Adrenal gland (tissue), 12 donors: ENCODE data around the gene ZDHHC19. TPM values are rescaled to one million over a fixed set of nuclear protein-coding genes. Genes with fewer than 3 reads are reported as not detected.
"Not testable (repeated sequence)": the region's sequence is repeated elsewhere in the genome, so short reads cannot be mapped to it uniquely, and the experiment has no call there.

ENCODE experiments used
- DNase-seq, 7 donors: peaks; one replicate each; pipeline ENCODE4 v3.0.0-alpha.2; 2019 to 2020
- H3K27ac ChIP-seq, 5 donors: fragments of 200-600 bp; sonication (generic) in 4 of 5; 1 replicate in 3 of 5; 2 replicates in 2 of 5; pipeline versions ENCODE4 v1.5.1 to v1.8.0; 2016 to 2020; ENCODE audit warnings: mild to moderate bottlenecking in 1 of 5
- H3K27me3 ChIP-seq: fragments of 200-600 bp; 2 replicates; pipeline ENCODE4 v1.8.0; 2021
- H3K36me3 ChIP-seq, 2 donors: fragments of 200-600 bp; replicated peaks in 1 of 2; 1 replicate in 1 of 2; 2 replicates in 1 of 2; pipeline versions ENCODE4 v1.5.1 to v1.8.0; 2018 to 2022
- H3K4me1 ChIP-seq, 2 donors: fragments of 200-600 bp; replicated peaks in 1 of 2; 1 replicate in 1 of 2; 2 replicates in 1 of 2; pipeline versions ENCODE4 v1.5.1 to v1.8.0; 2018 to 2021
- H3K4me3 ChIP-seq, 4 donors: fragments of 200-600 bp; sonication (generic) in 3 of 4; one replicate each; pipeline ENCODE4 v1.5.1; 2016 to 2018
- H3K9me3 ChIP-seq, 3 donors: fragments of 200-600 bp; sonication (generic) in 1 of 3; replicated peaks in 1 of 3; 1 replicate in 2 of 3; 2 replicates in 1 of 3; pipeline versions ENCODE4 v1.5.1 to v1.8.0; 2016 to 2021
- POLR2A ChIP-seq, 2 donors: fragments of 450-650 bp; IDR thresholded peaks; one replicate each; pipeline ENCODE4 v1.6.1; 2017; ENCODE audit warnings: antibody characterized with exemption in 2 of 2, mild to moderate bottlenecking in 2 of 2, moderate library complexity in 1 of 2
- WGBS, 4 donors: extraction: QIAGEN DNeasy Blood & Tissue Kit in 2 of 4; methylation state at CpG; one replicate each; pipeline versions ENCODE4 v1.1.5 to v1.1.7; 2013 to 2017; 5-methylcytosine and 5-hydroxymethylcytosine counted together
- intact Hi-C, 2 donors: fragments of 100-400 bp; cut with DNase I; formaldehyde crosslinking; loops; one replicate each; pipeline versions ENCODE4 v1.14.1 to v1.15.0; 2022 to 2023
- polyA plus RNA-seq, 3 donors: library from polyadenylated mRNA; stranded (reverse); fragments of 200-250 nt in 2 of 3; fragments of 350-450 nt in 1 of 3; fragmentation: Illumina TruSeq in 1 of 3; extraction: RNeasy Lipid Tissue Mini Kit (QIAGEN cat#74804) in 1 of 3; gene quantifications; one replicate each; pipeline ENCODE4 v1.2.3, GENCODE V29; 2013 to 2014
- total RNA-seq, 9 donors: library from RNA; depleted of rRNA in 4 of 9; stranded (reverse); fragments of >200 nt in 4 of 9; fragments of 120-200 nt in 1 of 9; fragmentation: NEBNext Ultra II Directional in 1 of 9; extraction: Animal tissue kit (Norgen Biotek cat#: 25700) in 1 of 9; gene quantifications; one replicate each; pipeline versions ENCODE4 v1.1.0 to v1.2.4, GENCODE V29; 2013 to 2023
- TF ChIP-seq, protein P1 (sequence below), 6 experiments: fragments of 450-650 bp in 4 of 6; fragments of 200-600 bp in 2 of 6; sonication (generic) in 1 of 6; IDR thresholded peaks; 1 replicate in 5 of 6; 2 replicates in 1 of 6; pipeline versions ENCODE4 v1.5.1 to v1.8.0; 2016 to 2021; ENCODE audit warnings: antibody characterized with exemption in 6 of 6, mild to moderate bottlenecking in 2 of 6, moderate library complexity in 1 of 6
- donor health status: healthy with polysubstance abuse.
- donor health status: Bipolar disorder and iron deficiency.
- donor health status: DM: yes; HTN: yes; CAD: no.
- donor health status: DM: no; HTN: no; CAD: no.
- donor health status: DM: no; HTN: no; CAD: no.
- donor health status: DM: yes; HTN: yes; CAD: no.

The ZDHHC19 gene
- total and polyA plus RNA-seq, 12 donors = 3.0 to 59.2 (median 7.4) TPM; not detected in 1

DNA sequence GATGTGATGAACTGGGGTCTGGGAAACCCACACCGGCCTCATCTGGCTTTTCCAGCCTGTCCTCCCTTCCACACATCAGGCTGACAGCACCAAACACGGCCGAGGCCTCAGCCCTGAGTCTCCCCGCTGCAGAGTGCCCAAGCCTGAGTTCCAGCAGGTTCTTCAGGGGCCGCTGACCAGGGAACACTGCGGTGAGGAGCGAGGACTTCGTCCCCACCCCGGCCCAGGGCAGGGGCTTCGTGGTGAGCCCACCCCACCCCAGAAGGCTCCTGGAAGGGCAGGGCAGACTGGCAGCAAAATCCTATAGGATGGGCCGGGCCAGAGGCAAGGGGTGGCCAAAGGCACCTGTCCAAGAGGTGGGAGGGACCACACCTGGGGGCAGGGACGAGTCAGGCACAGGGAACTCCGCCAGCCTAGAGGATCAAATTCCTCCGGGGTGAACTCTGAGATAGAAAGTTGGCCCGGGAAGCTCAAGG is 4.9 kb upstream of the ZDHHC19 start, which contains the start of gene SLC51A:
Gene SLC51A, plus strand, starts transcription at position 446 of the 476 bp plus-strand sequence. CDS start 179 bp downstream, outside the sequence.
- Histone ChIP-seq H3K27me3 (no peaks in the 10 kb centered on the region), H3K27ac (peak within 1 kb of the TSS in 3 of 5 donors; percentile 46 to 85 (median 84)), H3K4me1 (peaks cover 20 to 45% of the 10 kb centered on the region in 2 donors), H3K4me3 (no peak within 1 kb of the TSS), H3K9me3 (no peaks in the 10 kb centered on the region), H3K36me3 (no peaks in the 10 kb centered on the region)
- 58 to 68% (median 59%) methylated on average over 1 to 15 of the region's 15 CpGs for WGBS, 4 donors
- DNase-seq = no peak
- intact Hi-C loops = no loop called here
- TF ChIP-seq POLR2A (IDR thresholded peaks at IDR 0.05) = no peak

- DNase-seq = no peak
- H3K4me3 ChIP-seq = no peak overlapping the region
- intact Hi-C loops = no loop called here
- peak overlapping the region in 3 of 5 donors; percentile 46 to 85 (median 84) for H3K27ac ChIP-seq
- H3K4me1 ChIP-seq = peaks cover 20 to 45% of the 10 kb centered on the region in 2 donors
- no peaks in the 10 kb centered on the region for H3K27me3 ChIP-seq
- no peaks in the 10 kb centered on the region for H3K36me3 ChIP-seq
- H3K9me3 ChIP-seq = no peaks in the 10 kb centered on the region
- TF ChIP-seq, protein P1, sequence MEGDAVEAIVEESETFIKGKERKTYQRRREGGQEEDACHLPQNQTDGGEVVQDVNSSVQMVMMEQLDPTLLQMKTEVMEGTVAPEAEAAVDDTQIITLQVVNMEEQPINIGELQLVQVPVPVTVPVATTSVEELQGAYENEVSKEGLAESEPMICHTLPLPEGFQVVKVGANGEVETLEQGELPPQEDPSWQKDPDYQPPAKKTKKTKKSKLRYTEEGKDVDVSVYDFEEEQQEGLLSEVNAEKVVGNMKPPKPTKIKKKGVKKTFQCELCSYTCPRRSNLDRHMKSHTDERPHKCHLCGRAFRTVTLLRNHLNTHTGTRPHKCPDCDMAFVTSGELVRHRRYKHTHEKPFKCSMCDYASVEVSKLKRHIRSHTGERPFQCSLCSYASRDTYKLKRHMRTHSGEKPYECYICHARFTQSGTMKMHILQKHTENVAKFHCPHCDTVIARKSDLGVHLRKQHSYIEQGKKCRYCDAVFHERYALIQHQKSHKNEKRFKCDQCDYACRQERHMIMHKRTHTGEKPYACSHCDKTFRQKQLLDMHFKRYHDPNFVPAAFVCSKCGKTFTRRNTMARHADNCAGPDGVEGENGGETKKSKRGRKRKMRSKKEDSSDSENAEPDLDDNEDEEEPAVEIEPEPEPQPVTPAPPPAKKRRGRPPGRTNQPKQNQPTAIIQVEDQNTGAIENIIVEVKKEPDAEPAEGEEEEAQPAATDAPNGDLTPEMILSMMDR (IDR thresholded peaks at IDR 0.05) = no peak
- TF ChIP-seq POLR2A (IDR thresholded peaks at IDR 0.05) = no peak
- 74 to 82% (median 76%) methylated on average over 8 to 10 of the region's 10 CpGs for WGBS, 4 donors
Observed at GRCh38 chr3:196215493-196216020, 4.4 kb upstream of the ZDHHC19 start.

GRCh38 chr3:196214783-196215441 is 3.7 kb upstream of the ZDHHC19 start:
- peak overlapping the region; percentile 24 to 85 (median 46) for H3K27ac ChIP-seq

DNA sequence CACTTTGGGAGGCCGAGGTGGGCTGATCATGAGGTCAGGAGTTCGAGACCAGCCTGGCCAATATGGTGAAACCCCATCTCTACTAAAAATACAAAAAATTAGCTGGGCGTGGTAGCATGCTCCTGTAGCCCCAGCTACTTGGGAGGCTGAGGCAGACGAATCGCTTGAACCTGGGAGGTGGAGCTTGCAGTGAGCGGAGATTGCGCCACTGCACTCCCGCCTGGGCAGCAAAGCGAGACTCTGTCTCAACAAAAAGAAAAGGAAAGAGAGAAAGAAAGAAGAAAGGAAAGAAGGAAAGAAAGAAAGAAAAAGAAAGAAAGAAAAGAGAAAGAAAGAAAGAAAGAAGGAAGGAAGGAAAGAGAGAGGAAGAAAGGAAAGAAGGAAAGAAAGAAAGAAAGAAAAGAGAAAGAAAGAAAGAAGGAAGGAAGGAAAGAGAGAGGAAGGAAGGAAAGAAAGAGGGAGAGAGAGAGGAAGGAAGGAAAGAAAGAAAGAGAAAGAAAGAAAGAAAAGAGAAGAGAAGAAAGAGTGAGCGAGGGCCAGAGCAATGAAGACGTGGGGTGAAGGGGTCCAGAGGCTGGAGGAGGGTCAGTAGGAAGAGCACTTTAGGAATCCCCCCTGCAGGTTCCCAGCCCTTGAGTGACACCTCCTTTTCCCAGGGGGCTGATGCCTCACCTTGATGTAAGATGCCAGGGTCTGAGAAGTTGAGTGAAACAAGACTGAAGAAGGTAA is 1.1 kb downstream of the ZDHHC19 start:
- peaks cover 11 to 21% of the 10 kb centered on the region in 2 donors for H3K4me1 ChIP-seq
- H3K4me3 ChIP-seq, H3K27me3 ChIP-seq, intact Hi-C loops, H3K9me3 ChIP-seq, H3K36me3 ChIP-seq, H3K27ac ChIP-seq, DNase-seq: not testable (repeated sequence)
- WGBS, 4 donors = 84 to 96% (median 91%) methylated on average over 11 of the region's 11 CpGs

More at GRCh38 chr3:196214783-196215441, 3.7 kb upstream of the ZDHHC19 start:
- H3K4me3 ChIP-seq = no peak overlapping the region
- H3K9me3 ChIP-seq = no peaks in the 10 kb centered on the region
- no peaks in the 10 kb centered on the region for H3K36me3 ChIP-seq
- 43 to 60% (median 51%) methylated on average over 11 to 16 of the region's 16 CpGs for WGBS, 4 donors
- no peak for TF ChIP-seq POLR2A (IDR thresholded peaks at IDR 0.05)
- TF ChIP-seq, protein P1 (IDR thresholded peaks at IDR 0.05) = no peak
- intact Hi-C loops = no loop called here
- peaks cover 20 to 43% of the 10 kb centered on the region in 2 donors for H3K4me1 ChIP-seq
- H3K27me3 ChIP-seq = no peaks in the 10 kb centered on the region
- peak in 6 of 7 donors; percentile 70 to 86 (median 80) for DNase-seq
